ENCODE results near the gene MRPL36. TPM values are rescaled to one million over a fixed set of nuclear protein-coding genes. Genes with fewer than 3 reads are reported as not detected.

The MRPL36 gene
- total and polyA plus RNA-seq, 9 of the 15 experiments (the other 6 are each of a cell fraction or from before 2014, with no cell fraction given): 78.3 to 557 (median 124) TPM

GRCh38 chr5:1827886-1828397 is 28.3 kb upstream of the MRPL36 start:
- ATAC-seq: peak; percentile 91
- H3K4me2 ChIP-seq (ENCODE audit: insufficient read depth, low read length): no peak overlapping the region
- peaks cover 0 to 23% of the 10 kb centered on the region in 2 experiments; a peak in 2 of 5 replicates for H3K4me1 ChIP-seq (replicated peaks in 1 of 2; ENCODE audit: control insufficient read depth in 2 of 2, insufficient read depth in 2 of 2, low read length in 2 of 2)
- no peak overlapping the region for H3K4me3 ChIP-seq
- intact Hi-C loops (cut with micrococcal nuclease): no loop called here
- peak; percentile 29 for FAIRE-seq
- H3K36me3 ChIP-seq (ENCODE audit: control insufficient read depth, insufficient read depth, low read length): peaks cover 44% of the 10 kb centered on the region; the same call in 2 of the 3 replicates
- peaks cover 5 to 21% of the 10 kb centered on the region in 2 experiments; a peak in 3 of 5 replicates for H3K27me3 ChIP-seq (ENCODE audit: control insufficient read depth in 2 of 2, insufficient read depth in 2 of 2, low read length in 2 of 2)
- BruUV-seq (replicated peaks): no TSS peak
- peak; percentile 40 to 64 (median 58) for DNase-seq (ENCODE audit: extremely low read depth in 1 of 4, low spot score in 3 of 4)
- CTCF ChIA-PET (ENCODE audit: low intra/inter-chr PET ratio): no interaction called here
- H3K9me3 ChIP-seq (replicated peaks; ENCODE audit: control insufficient read depth, insufficient read depth, low read depth, low read length): no peaks in the 10 kb centered on the region
- H4K20me1 ChIP-seq (replicated peaks; ENCODE audit: control insufficient read depth, insufficient read depth, low read length): peaks cover 10% of the 10 kb centered on the region; the same call in 1 of the 2 replicates
- peak overlapping the region in 1 of 2 experiments; percentile 69; a peak in 1 of 4 replicates for H3K9ac ChIP-seq (ENCODE audit: insufficient read depth in 1 of 2, low read depth in 2 of 2, low read length in 2 of 2)
- WGBS (ENCODE audit: insufficient coverage, low coverage, missing lambda C conversion rate): 61% methylated on average over 23 of the region's 39 CpGs
- H3K9me1 ChIP-seq (ENCODE audit: control insufficient read depth, insufficient read depth, low read length): no peaks in the 10 kb centered on the region
- POLR2A ChIA-PET: interaction anchor here (0.7 to 1.5 kb wide), 2 partner anchors 13 to 45 kb away, joined by 3 to 5 read pairs; no protein-coding TSS in a partner anchor
- in situ Hi-C loops (cut with MboI): no loop called here
- no peaks in the 10 kb centered on the region for H3K79me2 ChIP-seq (ENCODE audit: control insufficient read depth, insufficient read depth, low read length)
- 0 out of 2 replicates have a peak overlapping the region, but pooled peaks have one; percentile 47 for H2AFZ ChIP-seq (ENCODE audit: low read depth, low read length)
- H3K27ac ChIP-seq (ENCODE audit: extremely low read depth, low read depth, low read length): no peak overlapping the region
- TF ChIP-seq SAFB (IDR thresholded peaks at IDR 0.05; ENCODE audit: borderline replicate concordance, low read depth, low read length): peak; percentile 37; the same call in 1 of the 2 replicates
- peak; percentile 57 to 64 for TF ChIP-seq NRF1 (conservative IDR thresholded peaks at IDR 0.05 in 1 of 2, IDR thresholded peaks at IDR 0.05 in 1 of 2)
- TF ChIP-seq FIP1L1 (IDR thresholded peaks at IDR 0.05; ENCODE audit: low read depth, low read length, poor library complexity, severe bottlenecking): no peak
- TF ChIP-seq TAF1 (IDR thresholded peaks at IDR 0.05; ENCODE audit: control insufficient read depth, extremely low read depth, insufficient read depth, low read length, severe bottlenecking): no peak
- no peak for TF ChIP-seq BCL6 (CRISPR knock-in tag; IDR thresholded peaks at IDR 0.05)
- no peak for TF ChIP-seq MITF (IDR thresholded peaks at IDR 0.05)
- no peak for TF ChIP-seq ZNF764 (CRISPR knock-in tag; IDR thresholded peaks at IDR 0.05; ENCODE audit: low read depth)
- TF ChIP-seq ZBTB43 (CRISPR knock-in tag; IDR thresholded peaks at IDR 0.05): no peak
- no peak for TF ChIP-seq ZNF253 (CRISPR knock-in tag; conservative IDR thresholded peaks at IDR 0.05)
- TF ChIP-seq PTBP1 (IDR thresholded peaks at IDR 0.05; ENCODE audit: low read depth, low read length): no peak
- TF ChIP-seq RHOXF2B (CRISPR knock-in tag; conservative IDR thresholded peaks at IDR 0.05): no peak
- no peak for TF ChIP-seq PKNOX1 (IDR thresholded peaks at IDR 0.05)
- 0 out of 2 replicates have a peak, but pooled peaks have one; percentile 22 for TF ChIP-seq POLR2G (IDR thresholded peaks at IDR 0.05; ENCODE audit: low read depth, low read length)
- no peak for TF ChIP-seq NONO (IDR thresholded peaks at IDR 0.05; ENCODE audit: low read depth in 2 of 2, low read length in 1 of 2)
- no peak for TF ChIP-seq IFI16 (CRISPR knock-in tag; IDR thresholded peaks at IDR 0.05)
- no peak for TF ChIP-seq UBTF (IDR thresholded peaks at IDR 0.05; ENCODE audit: borderline replicate concordance in 1 of 2, low read depth in 2 of 2, low read length in 2 of 2)

Data from K562 (cell line).